ENCODE results near the gene AKR1D1. TPM values are rescaled to one million over a fixed set of nuclear protein-coding genes. Genes with fewer than 3 reads are reported as not detected.
"Not testable (repeated sequence)": the region's sequence is repeated elsewhere in the genome, so short reads cannot be mapped to it uniquely, and the experiment has no call there.

The AKR1D1 gene
- total RNA-seq, 1 donor, result not detected

DNA sequence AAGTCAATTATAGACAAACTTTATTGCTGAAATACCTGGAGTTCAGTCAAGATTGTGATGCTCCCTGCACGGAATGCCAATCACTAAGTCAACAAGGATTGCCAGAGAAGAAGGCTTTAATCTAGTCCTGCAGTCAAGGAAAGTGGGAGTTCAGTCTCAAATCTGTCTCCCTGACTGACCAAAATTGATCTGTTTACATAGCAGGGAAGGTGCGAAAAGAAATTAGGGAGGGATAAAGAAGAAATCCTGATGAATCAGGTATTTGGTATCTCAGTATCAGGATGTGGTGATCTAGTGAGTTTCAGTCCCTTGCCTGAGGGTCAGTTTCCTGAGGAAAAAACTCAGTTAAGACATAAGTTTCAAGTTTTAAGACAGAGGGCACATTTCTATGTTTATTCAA is 2.1 kb upstream of the AKR1D1 start:
- no peak overlapping the region for H3K4me3 ChIP-seq (ENCODE audit: low read depth, low read length)
- no peak for DNase-seq (ENCODE audit: low read depth)
- TF ChIP-seq, protein P1, sequence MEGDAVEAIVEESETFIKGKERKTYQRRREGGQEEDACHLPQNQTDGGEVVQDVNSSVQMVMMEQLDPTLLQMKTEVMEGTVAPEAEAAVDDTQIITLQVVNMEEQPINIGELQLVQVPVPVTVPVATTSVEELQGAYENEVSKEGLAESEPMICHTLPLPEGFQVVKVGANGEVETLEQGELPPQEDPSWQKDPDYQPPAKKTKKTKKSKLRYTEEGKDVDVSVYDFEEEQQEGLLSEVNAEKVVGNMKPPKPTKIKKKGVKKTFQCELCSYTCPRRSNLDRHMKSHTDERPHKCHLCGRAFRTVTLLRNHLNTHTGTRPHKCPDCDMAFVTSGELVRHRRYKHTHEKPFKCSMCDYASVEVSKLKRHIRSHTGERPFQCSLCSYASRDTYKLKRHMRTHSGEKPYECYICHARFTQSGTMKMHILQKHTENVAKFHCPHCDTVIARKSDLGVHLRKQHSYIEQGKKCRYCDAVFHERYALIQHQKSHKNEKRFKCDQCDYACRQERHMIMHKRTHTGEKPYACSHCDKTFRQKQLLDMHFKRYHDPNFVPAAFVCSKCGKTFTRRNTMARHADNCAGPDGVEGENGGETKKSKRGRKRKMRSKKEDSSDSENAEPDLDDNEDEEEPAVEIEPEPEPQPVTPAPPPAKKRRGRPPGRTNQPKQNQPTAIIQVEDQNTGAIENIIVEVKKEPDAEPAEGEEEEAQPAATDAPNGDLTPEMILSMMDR (IDR thresholded peaks at IDR 0.05; ENCODE audit: insufficient read depth, low read depth, low read length), result no peak

DNA sequence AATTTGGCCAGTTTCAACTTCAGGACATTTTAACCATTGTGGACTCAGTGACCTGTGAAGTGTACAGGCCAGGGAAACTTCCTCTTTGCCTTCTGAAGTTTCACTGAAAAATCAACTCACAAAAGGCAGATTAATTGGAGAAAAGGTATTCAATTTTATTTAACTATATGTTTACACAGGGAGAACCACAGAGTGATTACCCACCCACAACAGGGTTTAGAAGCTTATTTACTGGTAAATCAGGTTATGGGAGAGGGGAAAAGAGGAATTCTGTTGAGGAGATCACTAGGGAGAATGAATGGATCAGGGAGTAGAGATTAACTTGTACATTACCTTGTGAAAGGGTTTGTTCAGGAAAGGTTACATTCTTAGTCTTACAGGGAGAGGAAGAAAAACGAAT is 1.7 kb upstream of the AKR1D1 start:
- H3K4me3 ChIP-seq (ENCODE audit: low read depth, low read length), result no peak overlapping the region
- no peak for DNase-seq (ENCODE audit: low read depth)
- TF ChIP-seq, protein P1 (IDR thresholded peaks at IDR 0.05; ENCODE audit: insufficient read depth, low read depth, low read length), result no peak

DNA sequence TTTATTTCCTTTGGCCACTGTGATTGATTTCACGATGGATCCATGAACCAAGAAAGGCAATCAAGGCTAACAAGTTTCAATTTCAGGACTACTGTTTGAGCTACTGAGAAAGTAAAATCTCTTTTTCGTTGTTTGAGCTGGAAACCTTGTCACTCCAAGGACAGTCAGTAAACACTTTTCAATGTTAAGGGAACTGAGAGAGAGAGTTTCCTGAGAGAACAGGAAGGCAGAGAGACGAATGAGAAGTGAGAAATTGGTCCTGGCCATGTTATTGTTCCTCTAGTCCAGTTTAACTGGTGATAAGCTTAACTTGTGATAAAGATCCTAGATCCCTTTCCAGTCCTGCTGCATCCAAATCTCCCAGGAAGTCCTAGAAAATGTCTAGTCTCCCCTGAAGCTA is 909 bp upstream of the AKR1D1 start:
- DNase-seq (ENCODE audit: low read depth), result no peak
- no peak overlapping the region for H3K4me3 ChIP-seq (ENCODE audit: low read depth, low read length)
- TF ChIP-seq, protein P1 (IDR thresholded peaks at IDR 0.05; ENCODE audit: insufficient read depth, low read depth, low read length), result no peak

DNA sequence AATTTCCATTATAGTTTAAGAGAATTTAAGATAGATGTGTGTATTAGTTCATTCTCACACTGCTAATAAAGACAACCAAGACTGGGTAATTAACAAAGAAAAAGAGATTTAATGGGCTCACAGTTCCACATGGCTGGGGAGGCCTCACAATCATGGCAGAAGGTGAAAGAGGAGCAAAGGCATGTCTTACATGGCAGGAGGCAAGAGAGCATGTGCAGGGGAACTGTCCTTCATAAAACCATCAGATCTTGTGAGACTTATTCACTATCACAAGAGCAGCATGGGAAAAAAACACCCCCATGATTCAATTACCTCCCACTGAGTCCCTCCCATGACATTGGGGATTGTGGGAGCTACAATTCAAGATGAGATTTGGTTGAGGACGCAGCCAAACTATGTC is 473 bp upstream of the AKR1D1 start:
- H3K4me3 ChIP-seq (ENCODE audit: low read depth, low read length), result not testable (repeated sequence)

DNA sequence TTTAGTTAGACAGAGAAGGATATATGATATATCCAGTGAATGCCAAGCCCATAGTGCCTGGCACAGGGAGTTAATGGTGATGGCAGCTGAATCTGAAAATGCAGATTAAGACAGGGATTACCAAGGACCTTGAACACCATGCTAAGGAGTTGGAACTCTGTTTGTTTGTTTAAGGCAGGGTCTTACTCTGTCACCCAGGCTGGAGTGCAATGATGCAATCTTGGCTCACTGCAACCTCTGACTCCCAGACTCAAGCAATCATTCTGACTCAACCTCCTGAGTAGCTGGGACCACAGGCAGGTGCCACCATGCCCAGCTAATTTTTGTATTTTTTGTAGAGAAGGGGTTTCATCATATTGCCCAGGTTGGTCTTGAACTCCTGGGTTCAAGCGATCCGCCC is 1.6 kb downstream of the AKR1D1 start:
- TF ChIP-seq, protein P1 (IDR thresholded peaks at IDR 0.05; ENCODE audit: insufficient read depth, low read depth, low read length), result no peak
- no peak overlapping the region for H3K4me3 ChIP-seq (ENCODE audit: low read depth, low read length)
- no peak for DNase-seq (ENCODE audit: low read depth)

More for the DNA sequence above, 473 bp upstream of the AKR1D1 start:
- DNase-seq (ENCODE audit: low read depth), result not testable (repeated sequence)

DNA sequence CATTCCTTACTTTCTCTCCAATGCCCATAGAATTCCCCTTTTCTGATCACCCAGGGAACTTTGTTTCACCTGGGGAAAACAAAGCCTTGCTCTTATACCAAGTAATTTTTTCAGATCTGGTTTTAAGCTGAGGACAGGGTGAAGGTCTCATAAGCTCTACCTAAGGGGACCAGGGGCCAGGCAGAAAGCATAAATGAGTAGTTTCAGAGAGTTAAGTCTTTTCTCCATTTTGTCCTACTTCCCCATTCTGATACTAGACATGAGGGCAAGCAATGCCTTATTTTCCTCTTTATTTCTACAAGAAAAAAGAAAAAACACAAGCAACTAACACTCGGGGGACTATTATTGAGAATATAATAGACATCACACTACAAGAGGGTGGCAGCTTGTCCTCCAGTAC is 2.9 kb downstream of the AKR1D1 start:
- TF ChIP-seq, protein P1 (IDR thresholded peaks at IDR 0.05; ENCODE audit: insufficient read depth, low read depth, low read length), result no peak
- no peak overlapping the region for H3K4me3 ChIP-seq (ENCODE audit: low read depth, low read length)
- DNase-seq (ENCODE audit: low read depth), result no peak

DNA sequence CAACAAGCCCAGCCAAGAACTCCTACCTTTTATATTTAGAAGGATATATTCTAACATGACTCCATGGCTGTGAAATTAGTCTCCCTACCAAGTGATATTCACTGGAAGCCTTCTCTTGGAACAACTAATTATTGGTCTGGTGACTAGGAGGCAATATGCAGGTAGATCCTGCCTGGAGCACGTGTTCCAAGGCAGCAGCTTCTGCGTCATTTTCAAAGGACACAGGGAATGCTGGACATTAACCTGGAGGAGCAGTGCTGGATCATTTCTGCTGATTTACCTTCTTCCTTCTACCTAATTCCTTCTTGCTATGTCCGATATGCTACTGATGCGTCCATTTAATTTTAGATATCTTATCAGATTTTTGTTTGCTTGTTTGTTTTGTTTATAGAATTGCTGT is 5.6 kb downstream of the AKR1D1 start:
- no peak overlapping the region for H3K4me3 ChIP-seq (ENCODE audit: low read depth, low read length)
- no peak for DNase-seq (ENCODE audit: low read depth)
- TF ChIP-seq, protein P1 (IDR thresholded peaks at IDR 0.05; ENCODE audit: insufficient read depth, low read depth, low read length), result no peak

Measured in fibroblast of villous mesenchyme (primary cell).